CD14-positive monocyte (primary cell): ENCODE measurements around the gene KRT6C. TPM values are rescaled to one million over a fixed set of nuclear protein-coding genes. Genes with fewer than 3 reads are reported as not detected.

Source experiments
- DNase-seq, 3 donors: peaks; one replicate each; pipeline ENCODE4 v3.0.0-alpha.2; 2011 to 2022
- H2AFZ ChIP-seq: 2 replicates; pipeline ENCODE4 v1.6.0; 2012; ENCODE audit warnings: mild to moderate bottlenecking, low read depth, low read length, inconsistent platforms; ENCODE audit not compliant: insufficient read depth, poor library complexity, severe bottlenecking
- H3K27ac ChIP-seq, 2 donors: 1 replicate in 1 of 2; 2 replicates in 1 of 2; pipeline ENCODE4 v1.5.1; 2012 to 2013; ENCODE audit warnings: low read length in 2 of 2, control low read depth in 1 of 2, inconsistent platforms in 1 of 2, low read depth in 1 of 2, mild to moderate bottlenecking in 1 of 2
- H3K27me3 ChIP-seq, 2 donors: one replicate each; pipeline versions ENCODE4 v1.6.0 to v1.6.1; 2011 to 2013; ENCODE audit warnings: low read length in 2 of 2; ENCODE audit not compliant: control insufficient read depth in 2 of 2, insufficient read depth in 2 of 2
- H3K36me3 ChIP-seq, 2 donors: replicated peaks in 1 of 2; 1 replicate in 1 of 2; 2 replicates in 1 of 2; pipeline versions ENCODE4 v1.5.1 to v1.6.1; 2012 to 2013; ENCODE audit warnings: low read length in 2 of 2, control low read depth in 1 of 2, inconsistent platforms in 1 of 2, mild to moderate bottlenecking in 1 of 2; ENCODE audit not compliant: insufficient read depth in 2 of 2, control insufficient read depth in 1 of 2
- H3K4me1 ChIP-seq, 2 donors: 1 replicate in 1 of 2; 2 replicates in 1 of 2; pipeline versions ENCODE4 v1.5.1 to v1.6.1; 2012 to 2013; ENCODE audit warnings: low read length in 2 of 2, control low read depth in 1 of 2, inconsistent platforms in 1 of 2, mild to moderate bottlenecking in 1 of 2, moderate library complexity in 1 of 2; ENCODE audit not compliant: insufficient read depth in 2 of 2, control insufficient read depth in 1 of 2
- H3K4me2 ChIP-seq: replicated peaks from 2 replicates; pipeline ENCODE3; 2012; ENCODE audit warnings: low read length, moderate library complexity, mild to moderate bottlenecking; ENCODE audit not compliant: poor library complexity, severe bottlenecking; ENCODE audit errors: extremely low read depth
- H3K4me3 ChIP-seq, 3 experiments: fragments of 200-600 bp in 1 of 3; sonication (generic) in 1 of 3; replicated peaks in 1 of 3; 1 replicate in 2 of 3; 2 replicates in 1 of 3; pipeline ENCODE4 v1.5.1; 2011 to 2013; ENCODE audit warnings: low read length in 3 of 3, mild to moderate bottlenecking in 3 of 3, control low read depth in 2 of 3, low read depth in 2 of 3, inconsistent platforms in 1 of 3, moderate library complexity in 1 of 3
- H3K79me2 ChIP-seq: 2 replicates; pipeline ENCODE4 v1.6.0; 2012; ENCODE audit warnings: mild to moderate bottlenecking, control low read depth, inconsistent platforms, low read length, moderate library complexity; ENCODE audit not compliant: insufficient read depth
- H3K9ac ChIP-seq: 2 replicates; pipeline ENCODE4 v1.6.0; 2017; ENCODE audit warnings: low read length, mild to moderate bottlenecking; ENCODE audit not compliant: insufficient read depth, poor library complexity, severe bottlenecking
- H3K9me3 ChIP-seq, 2 donors: replicated peaks in 1 of 2; 1 replicate in 1 of 2; 2 replicates in 1 of 2; pipeline versions ENCODE4 v1.5.1 to v1.6.1; 2012 to 2013; ENCODE audit warnings: low read length in 2 of 2, control low read depth in 1 of 2; ENCODE audit not compliant: control insufficient read depth in 1 of 2, insufficient read depth in 1 of 2
- H4K20me1 ChIP-seq: 2 replicates; pipeline ENCODE4 v1.6.0; 2012; ENCODE audit warnings: mild to moderate bottlenecking, low read length, control low read depth, moderate library complexity; ENCODE audit not compliant: insufficient read depth
- H3K27ac Mint-ChIP-seq, 7 donors: one replicate each; pipeline ENCODE4 v1.8.0; 2020; ENCODE audit warnings: mild to moderate bottlenecking in 7 of 7, mixed read lengths in 7 of 7, moderate library complexity in 6 of 7, inconsistent platforms in 2 of 7
- H3K27me3 Mint-ChIP-seq, 3 donors: one replicate each; pipeline ENCODE4 v1.8.0; 2021 to 2022; ENCODE audit warnings: low read depth in 3 of 3, mild to moderate bottlenecking in 3 of 3, mixed read lengths in 3 of 3, moderate library complexity in 3 of 3, inconsistent platforms in 1 of 3
- H3K36me3 Mint-ChIP-seq, 2 donors: one replicate each; pipeline ENCODE4 v1.8.0; 2020; ENCODE audit warnings: mixed read lengths in 2 of 2, inconsistent platforms in 1 of 2, mild to moderate bottlenecking in 1 of 2
- H3K4me1 Mint-ChIP-seq: one replicate; pipeline ENCODE4 v1.8.0; 2020; ENCODE audit warnings: mild to moderate bottlenecking, mixed read lengths
- H3K4me3 Mint-ChIP-seq, 2 donors: one replicate each; pipeline ENCODE4 v1.8.0; 2020; ENCODE audit warnings: mild to moderate bottlenecking in 2 of 2, mixed read lengths in 2 of 2, moderate library complexity in 1 of 2
- H3K9me3 Mint-ChIP-seq, 7 donors: one replicate each; pipeline ENCODE4 v1.8.0; 2020 to 2022; ENCODE audit warnings: mixed read lengths in 7 of 7, mild to moderate bottlenecking in 6 of 7, moderate library complexity in 6 of 7, inconsistent platforms in 2 of 7
- WGBS: methylation state at CpG from one replicate; pipeline ENCODE4 v1.1.5; 2013; ENCODE audit warnings: missing lambda C conversion rate; ENCODE audit not compliant: insufficient coverage; 5-methylcytosine and 5-hydroxymethylcytosine counted together
- intact Hi-C, 2 donors: fragments of 100-400 bp; cut with micrococcal nuclease; formaldehyde crosslinking; loops; one replicate each; pipeline versions ENCODE4 v1.15.0 to v1.15.1; 2023
- polyA plus RNA-seq, 3 donors: library from polyadenylated mRNA; depleted of rRNA in 1 of 3; unstranded in 2 of 3; stranded (reverse) in 1 of 3; fragments of 300-500 nt in 2 of 3; fragments of >200 nt in 1 of 3; fragmentation: Illumina TruSeq in 2 of 3; gene quantifications; 1 replicate in 2 of 3; 2 replicates in 1 of 3; pipeline ENCODE4 v1.2.3, GENCODE V29; 2012 to 2021
- TF ChIP-seq, protein P1 (sequence below): fragments of 200-600 bp; IDR thresholded peaks from one replicate; pipeline ENCODE4 v1.8.0; 2022; ENCODE audit warnings: antibody characterized with exemption, mild to moderate bottlenecking

KRT6C gene
- polyA plus RNA-seq, 3 donors = not detected

DNA sequence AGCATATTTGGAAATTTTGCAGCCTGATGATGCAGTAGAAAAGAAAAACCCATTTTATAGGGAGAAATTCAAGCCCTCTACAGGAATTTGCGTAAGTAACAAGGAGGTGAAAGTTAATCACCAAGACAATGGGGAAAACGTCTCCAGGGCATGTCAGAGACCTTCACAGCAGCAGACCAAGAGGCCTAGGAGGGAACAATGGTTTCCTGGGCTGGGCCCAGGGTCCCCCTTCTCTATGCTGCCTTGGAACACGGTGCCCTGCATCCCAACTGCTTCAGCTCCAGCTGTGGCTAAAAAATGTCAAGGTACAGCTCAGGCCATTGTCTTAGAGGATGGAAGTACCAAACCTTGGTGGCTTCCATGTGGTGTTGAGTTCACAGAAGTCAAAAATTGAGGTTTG lies 6.5 kb upstream of the KRT6C start:
- WGBS = 13% methylated on average over 1 of the region's 3 CpGs

DNA sequence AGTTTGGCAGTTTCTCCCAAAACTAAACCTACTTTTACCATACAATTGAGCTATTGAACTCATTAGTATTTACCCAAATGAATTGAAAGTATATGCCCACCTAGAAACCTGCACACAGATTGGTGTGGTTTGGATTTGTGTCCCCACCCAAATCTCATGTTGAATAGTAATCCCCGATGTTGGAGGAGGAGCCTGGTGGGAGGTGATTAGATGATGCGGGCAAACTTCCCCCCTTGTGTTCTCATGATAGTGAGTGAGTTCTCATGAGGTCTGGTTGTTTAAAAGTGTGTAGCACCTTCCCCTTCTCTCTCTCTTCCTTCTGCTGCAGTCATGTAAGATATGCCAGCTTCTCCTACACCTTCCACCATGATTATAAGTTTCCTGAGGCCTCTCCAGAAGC lies 4.0 kb upstream of the KRT6C start:
- Histone ChIP-seq H4K20me1 (no peaks in the 10 kb centered on the region), H2AFZ (no peak overlapping the region), H3K9me3 (no peaks in the 10 kb centered on the region), H3K27ac (no peak overlapping the region), H3K27me3 (peaks cover 0 to 5% of the 10 kb centered on the region in 2 donors), H3K4me3 (no peak overlapping the region), H3K4me2 (no peak overlapping the region), H3K4me1 (no peaks in the 10 kb centered on the region), H3K9ac (no peak overlapping the region), H3K79me2 (no peaks in the 10 kb centered on the region), H3K36me3 (no peaks in the 10 kb centered on the region)
- TF ChIP-seq, protein P1, sequence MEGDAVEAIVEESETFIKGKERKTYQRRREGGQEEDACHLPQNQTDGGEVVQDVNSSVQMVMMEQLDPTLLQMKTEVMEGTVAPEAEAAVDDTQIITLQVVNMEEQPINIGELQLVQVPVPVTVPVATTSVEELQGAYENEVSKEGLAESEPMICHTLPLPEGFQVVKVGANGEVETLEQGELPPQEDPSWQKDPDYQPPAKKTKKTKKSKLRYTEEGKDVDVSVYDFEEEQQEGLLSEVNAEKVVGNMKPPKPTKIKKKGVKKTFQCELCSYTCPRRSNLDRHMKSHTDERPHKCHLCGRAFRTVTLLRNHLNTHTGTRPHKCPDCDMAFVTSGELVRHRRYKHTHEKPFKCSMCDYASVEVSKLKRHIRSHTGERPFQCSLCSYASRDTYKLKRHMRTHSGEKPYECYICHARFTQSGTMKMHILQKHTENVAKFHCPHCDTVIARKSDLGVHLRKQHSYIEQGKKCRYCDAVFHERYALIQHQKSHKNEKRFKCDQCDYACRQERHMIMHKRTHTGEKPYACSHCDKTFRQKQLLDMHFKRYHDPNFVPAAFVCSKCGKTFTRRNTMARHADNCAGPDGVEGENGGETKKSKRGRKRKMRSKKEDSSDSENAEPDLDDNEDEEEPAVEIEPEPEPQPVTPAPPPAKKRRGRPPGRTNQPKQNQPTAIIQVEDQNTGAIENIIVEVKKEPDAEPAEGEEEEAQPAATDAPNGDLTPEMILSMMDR = no peak
- no CpG with 5 or more reads among the region's 2 CpGs for WGBS
- Mint-ChIP-seq H3K4me1 (no peaks in the 10 kb centered on the region), H3K27me3 (peaks cover 5 to 15% (median 11%) of the 10 kb centered on the region in 3 donors), H3K9me3 (peaks cover 0 to 10% (median 3%) of the 10 kb centered on the region in 7 donors), H3K4me3 (no peak overlapping the region), H3K27ac (no peak overlapping the region), H3K36me3 (no peaks in the 10 kb centered on the region)
- intact Hi-C loops = no loop called here
- DNase-seq = no peak

More for the DNA sequence above, 6.5 kb upstream of the KRT6C start:
- H3K27ac Mint-ChIP-seq = no peak overlapping the region
- no peaks in the 10 kb centered on the region for H3K36me3 Mint-ChIP-seq
- H3K9me3 ChIP-seq = no peaks in the 10 kb centered on the region
- intact Hi-C loops = no loop called here
- H3K36me3 ChIP-seq = no peaks in the 10 kb centered on the region
- no peaks in the 10 kb centered on the region for H3K4me1 Mint-ChIP-seq
- no peak overlapping the region for H3K4me3 ChIP-seq
- peaks cover 5 to 26% (median 14%) of the 10 kb centered on the region in 3 donors for H3K27me3 Mint-ChIP-seq
- no peaks in the 10 kb centered on the region for H4K20me1 ChIP-seq
- peaks cover 0 to 14% (median 7%) of the 10 kb centered on the region in 7 donors for H3K9me3 Mint-ChIP-seq
- H3K4me2 ChIP-seq = no peak overlapping the region
- H3K4me1 ChIP-seq = no peaks in the 10 kb centered on the region
- TF ChIP-seq, protein P1 = no peak
- H3K79me2 ChIP-seq = no peaks in the 10 kb centered on the region
- no peak overlapping the region for H3K27ac ChIP-seq
- no peak overlapping the region for H2AFZ ChIP-seq
- peaks cover 0 to 5% of the 10 kb centered on the region in 2 donors for H3K27me3 ChIP-seq
- no peak overlapping the region for H3K9ac ChIP-seq
- no peak for DNase-seq
- no peak overlapping the region for H3K4me3 Mint-ChIP-seq
